HUES48 (cell line): ENCODE data around the gene BPGM.
"Not testable (repeated sequence)": the region's sequence is repeated elsewhere in the genome, so short reads cannot be mapped to it uniquely, and the experiment has no call there.

Experiments
- H3K27ac ChIP-seq: one replicate; pipeline ENCODE4 v1.7.0; 2013; ENCODE audit warnings: low read depth, low read length, inconsistent platforms
- H3K27me3 ChIP-seq: 2 replicates; pipeline ENCODE4 v1.6.1; 2013; ENCODE audit warnings: mild to moderate bottlenecking, low read length; ENCODE audit not compliant: control insufficient read depth, insufficient read depth
- H3K36me3 ChIP-seq: 2 replicates; pipeline ENCODE4 v1.6.1; 2013; ENCODE audit warnings: low read length; ENCODE audit not compliant: control insufficient read depth, insufficient read depth
- H3K4me1 ChIP-seq: 2 replicates; pipeline ENCODE4 v1.6.1; 2013; ENCODE audit warnings: mild to moderate bottlenecking, low read length; ENCODE audit not compliant: control insufficient read depth, insufficient read depth
- H3K4me3 ChIP-seq: 2 replicates; pipeline ENCODE4 v1.5.1; 2013; ENCODE audit warnings: mild to moderate bottlenecking, low read depth, low read length
- H3K9ac ChIP-seq: 2 replicates; pipeline ENCODE4 v1.6.1; 2013; ENCODE audit warnings: mild to moderate bottlenecking, low read depth, low read length, moderate library complexity
- H3K9me3 ChIP-seq: 2 replicates; pipeline ENCODE4 v1.6.1; 2013; ENCODE audit warnings: low read length; ENCODE audit not compliant: control insufficient read depth, insufficient read depth

The BPGM gene

DNA sequence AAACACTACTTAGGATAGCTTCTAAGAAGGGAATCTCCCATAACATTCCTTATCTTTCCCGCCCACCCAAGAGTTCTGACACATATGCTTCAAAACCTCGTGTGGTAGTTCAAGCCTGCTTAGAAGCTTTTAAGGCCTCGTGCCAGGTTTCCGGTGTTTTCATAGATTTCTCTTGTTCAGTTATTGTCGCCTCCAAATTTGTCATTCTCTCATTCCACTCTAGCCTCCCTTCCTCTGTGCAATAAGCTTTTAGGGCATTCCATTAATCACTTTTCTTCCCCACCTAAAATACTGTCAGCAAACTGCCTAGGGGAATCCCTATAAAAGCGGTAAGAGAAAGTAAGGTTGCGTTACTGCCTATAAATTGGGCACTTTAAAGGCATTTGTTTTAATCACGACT, 718 bp upstream of the BPGM start:
- Histone ChIP-seq H3K4me1 (peaks cover 9% of the 10 kb centered on the region), H3K27me3 (no peaks in the 10 kb centered on the region), H3K9me3 (no peaks in the 10 kb centered on the region), H3K36me3 (no peaks in the 10 kb centered on the region), H3K27ac (peak overlapping the region; percentile 7), H3K4me3 (peak overlapping the region; percentile 82), H3K9ac (peak overlapping the region; percentile 41; the same call in 1 of the 2 replicates)

DNA sequence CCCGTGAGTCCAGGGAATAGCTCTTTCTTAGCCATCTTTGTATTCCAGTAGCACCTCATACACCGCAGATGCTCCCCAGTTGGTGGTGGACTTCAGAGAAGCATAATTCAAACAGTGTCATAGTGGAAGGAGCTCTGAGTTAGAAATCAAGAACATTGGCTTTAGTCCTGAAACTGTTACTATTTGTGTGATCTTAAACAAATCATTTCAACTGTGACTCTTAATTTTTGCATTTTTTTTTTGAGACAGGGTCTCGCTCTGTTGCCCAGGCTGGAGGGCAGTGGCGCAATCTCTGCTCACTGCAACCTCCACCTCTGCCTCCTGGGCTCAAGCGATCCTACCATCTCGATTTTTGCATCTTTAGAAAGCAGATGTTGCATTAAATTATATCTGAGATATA, 1.8 kb downstream of the BPGM start:
- Histone ChIP-seq H3K36me3 (no peaks in the 10 kb centered on the region), H3K9me3 (no peaks in the 10 kb centered on the region), H3K9ac (no peak overlapping the region), H3K4me1 (peaks cover 6% of the 10 kb centered on the region), H3K27ac (no peak overlapping the region), H3K27me3 (no peaks in the 10 kb centered on the region), H3K4me3 (no peak overlapping the region)

DNA sequence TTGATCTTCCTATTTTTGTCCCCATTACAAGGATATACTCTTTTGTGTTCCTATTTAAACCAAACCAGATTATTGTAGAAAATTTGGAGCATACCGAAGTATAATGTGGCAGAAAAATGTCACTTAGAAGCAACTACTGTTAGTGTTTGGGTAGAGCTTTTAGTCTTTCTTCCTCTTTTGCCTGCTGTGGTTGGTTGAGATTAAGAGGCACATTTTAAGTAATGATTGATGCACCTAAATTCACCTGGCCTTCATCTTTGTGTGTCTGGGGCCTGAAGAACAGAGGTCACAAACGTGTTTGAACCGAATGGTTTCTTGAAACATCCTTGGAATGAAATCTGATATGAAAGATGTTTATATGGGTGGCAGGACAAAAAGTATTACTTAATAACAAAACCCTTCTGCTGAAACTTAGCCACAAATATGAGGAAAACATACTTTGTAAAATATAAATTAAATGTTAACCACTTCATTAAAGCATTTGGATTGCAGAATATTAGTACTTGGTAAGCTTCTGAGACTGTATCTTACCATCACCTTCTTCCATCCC, 2.6 kb downstream of the BPGM start:
- Histone ChIP-seq H3K27me3 (no peaks in the 10 kb centered on the region), H3K4me3 (no peak overlapping the region), H3K36me3 (no peaks in the 10 kb centered on the region), H3K9me3 (no peaks in the 10 kb centered on the region), H3K27ac (no peak overlapping the region), H3K4me1 (peaks cover 5% of the 10 kb centered on the region), H3K9ac (no peak overlapping the region)

DNA sequence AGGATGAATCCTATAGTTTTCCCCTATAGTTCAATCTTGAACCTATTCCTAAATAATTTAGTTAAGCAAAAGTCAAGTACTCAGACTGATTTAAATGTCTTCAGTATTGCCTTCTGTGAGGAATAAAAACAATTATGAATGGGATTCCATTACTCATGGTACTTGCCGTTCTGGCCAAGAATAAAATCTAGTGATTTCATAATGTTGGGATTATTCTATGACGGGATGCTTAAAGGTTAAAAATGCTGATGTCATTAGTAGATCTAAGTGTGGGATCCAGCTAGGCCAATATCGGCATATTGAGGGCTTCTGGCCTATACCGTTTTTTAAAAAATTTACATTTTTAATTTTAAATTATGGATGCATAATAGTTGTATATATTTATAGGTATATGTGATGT, 5.3 kb downstream of the BPGM start:
- Histone ChIP-seq H3K27ac (no peak overlapping the region), H3K4me3 (no peak overlapping the region), H3K36me3 (no peaks in the 10 kb centered on the region), H3K4me1 (no peaks in the 10 kb centered on the region), H3K9me3 (no peaks in the 10 kb centered on the region), H3K27me3 (no peaks in the 10 kb centered on the region), H3K9ac (no peak overlapping the region)

DNA sequence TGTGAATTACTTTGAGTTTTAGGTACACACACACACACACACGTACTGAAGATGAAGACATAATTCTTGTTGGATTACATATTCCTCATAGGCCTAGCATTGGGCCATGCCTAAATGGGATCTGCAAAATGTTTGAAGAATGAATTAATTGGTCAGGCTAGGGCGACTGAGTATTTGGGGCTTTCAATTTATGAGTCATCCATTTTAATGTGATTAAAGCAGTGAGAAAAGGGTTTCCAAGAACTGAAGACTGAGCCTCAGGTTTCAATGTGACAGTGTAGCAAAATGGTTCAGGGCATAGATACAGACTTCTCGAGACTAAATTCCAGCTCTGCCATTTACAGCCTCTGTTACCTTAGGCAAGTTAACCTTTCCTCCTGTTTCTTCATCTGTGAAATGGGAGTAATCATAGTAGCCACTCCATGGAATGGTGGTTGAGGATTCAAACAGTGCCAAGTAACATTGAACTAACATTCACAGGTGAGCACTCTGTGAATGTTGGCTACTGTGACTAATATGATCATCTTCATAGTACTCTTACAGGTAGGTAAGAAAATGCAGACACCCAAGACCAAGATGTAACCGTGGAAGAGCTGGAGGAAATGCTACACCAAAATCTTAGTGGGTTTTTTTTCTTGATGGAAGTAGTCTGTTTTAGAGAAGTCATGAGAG, 7.6 kb downstream of the BPGM start:
- Histone ChIP-seq H3K9me3 (no peaks in the 10 kb centered on the region), H3K9ac (no peak overlapping the region), H3K36me3 (no peaks in the 10 kb centered on the region), H3K27me3 (no peaks in the 10 kb centered on the region), H3K27ac (no peak overlapping the region), H3K4me3 (no peak overlapping the region), H3K4me1 (no peaks in the 10 kb centered on the region)

DNA sequence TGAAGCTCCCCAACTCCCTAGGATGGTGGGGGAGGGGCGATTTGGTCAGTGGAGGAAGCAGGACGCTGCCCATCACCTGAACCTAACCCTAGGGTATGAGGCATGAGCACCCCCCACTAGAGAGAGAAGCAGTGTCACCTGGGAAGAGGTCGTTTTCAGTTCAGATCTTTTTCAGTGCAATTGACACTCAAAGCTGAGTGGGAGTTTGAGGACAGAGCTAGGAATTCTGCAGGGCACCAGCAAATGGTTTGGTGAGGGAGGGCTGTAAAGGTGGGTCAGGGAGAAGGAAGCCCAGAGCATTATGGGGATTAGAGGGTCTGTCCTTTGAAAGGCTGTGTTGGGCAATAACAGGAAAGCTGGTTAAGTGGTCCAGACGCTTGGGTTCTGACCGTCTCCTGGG, 10.9 kb downstream of the BPGM start:
- H3K9ac ChIP-seq = no peak overlapping the region
- no peak overlapping the region for H3K4me3 ChIP-seq
- H3K27me3 ChIP-seq = no peaks in the 10 kb centered on the region
- H3K36me3 ChIP-seq = peaks cover 3% of the 10 kb centered on the region; the same call in 1 of the 2 replicates
- no peak overlapping the region for H3K27ac ChIP-seq
- no peaks in the 10 kb centered on the region for H3K4me1 ChIP-seq
- H3K9me3 ChIP-seq = no peaks in the 10 kb centered on the region

DNA sequence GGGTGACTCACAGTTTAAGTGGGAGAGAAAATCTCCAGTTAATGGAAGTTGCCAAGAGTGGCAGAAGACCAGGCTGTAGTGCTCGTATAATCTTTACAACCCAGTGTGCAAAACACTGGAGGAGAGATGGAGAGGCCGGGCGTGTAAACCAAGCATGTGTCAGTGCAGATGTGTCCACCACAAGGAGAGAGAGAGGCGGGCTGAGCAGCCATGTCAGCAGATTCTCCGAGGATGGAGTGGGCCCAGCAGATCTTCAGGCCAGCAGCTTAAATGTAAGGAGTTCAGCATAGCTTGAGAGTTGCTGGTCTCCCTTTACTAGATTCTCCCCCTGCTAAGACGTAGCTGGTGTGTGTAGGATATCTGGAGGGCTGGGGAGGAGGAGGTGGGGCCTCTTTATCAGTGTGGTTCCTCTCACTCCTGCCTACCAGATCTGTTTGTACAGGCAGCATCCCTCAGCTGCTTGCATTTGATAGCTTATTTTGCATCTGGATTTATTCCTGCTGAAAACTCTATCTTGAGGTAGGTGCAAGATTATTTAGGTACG, 13.7 kb downstream of the BPGM start:
- Histone ChIP-seq H3K4me1 (no peaks in the 10 kb centered on the region), H3K9ac (no peak overlapping the region), H3K27ac (no peak overlapping the region), H3K4me3 (no peak overlapping the region), H3K36me3 (peaks cover 7% of the 10 kb centered on the region), H3K9me3 (no peaks in the 10 kb centered on the region), H3K27me3 (no peaks in the 10 kb centered on the region)

DNA sequence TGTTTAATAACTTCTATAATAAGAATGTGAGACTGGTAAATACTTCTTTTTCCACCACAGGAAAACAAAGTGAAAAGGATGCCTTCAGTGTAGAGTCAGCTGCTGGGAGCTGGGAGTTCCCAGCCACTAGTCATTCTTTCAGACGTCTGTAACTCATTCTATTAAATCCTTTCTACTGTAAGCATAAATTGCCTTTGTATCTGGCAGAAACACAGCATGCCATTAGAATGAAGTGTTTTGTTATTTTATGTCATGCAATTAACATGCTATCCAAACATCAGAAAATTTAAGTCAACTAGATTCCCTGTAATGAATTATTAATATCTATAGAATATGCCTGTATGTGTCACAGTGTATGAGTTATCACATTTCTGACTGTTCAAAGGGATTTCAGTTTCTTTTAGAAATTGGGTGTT, 14.3 kb downstream of the BPGM start:
- Histone ChIP-seq H3K4me1 (no peaks in the 10 kb centered on the region), H3K9me3 (no peaks in the 10 kb centered on the region), H3K9ac (no peak overlapping the region), H3K4me3 (no peak overlapping the region), H3K27ac (no peak overlapping the region), H3K36me3 (peaks cover 7% of the 10 kb centered on the region), H3K27me3 (no peaks in the 10 kb centered on the region)

DNA sequence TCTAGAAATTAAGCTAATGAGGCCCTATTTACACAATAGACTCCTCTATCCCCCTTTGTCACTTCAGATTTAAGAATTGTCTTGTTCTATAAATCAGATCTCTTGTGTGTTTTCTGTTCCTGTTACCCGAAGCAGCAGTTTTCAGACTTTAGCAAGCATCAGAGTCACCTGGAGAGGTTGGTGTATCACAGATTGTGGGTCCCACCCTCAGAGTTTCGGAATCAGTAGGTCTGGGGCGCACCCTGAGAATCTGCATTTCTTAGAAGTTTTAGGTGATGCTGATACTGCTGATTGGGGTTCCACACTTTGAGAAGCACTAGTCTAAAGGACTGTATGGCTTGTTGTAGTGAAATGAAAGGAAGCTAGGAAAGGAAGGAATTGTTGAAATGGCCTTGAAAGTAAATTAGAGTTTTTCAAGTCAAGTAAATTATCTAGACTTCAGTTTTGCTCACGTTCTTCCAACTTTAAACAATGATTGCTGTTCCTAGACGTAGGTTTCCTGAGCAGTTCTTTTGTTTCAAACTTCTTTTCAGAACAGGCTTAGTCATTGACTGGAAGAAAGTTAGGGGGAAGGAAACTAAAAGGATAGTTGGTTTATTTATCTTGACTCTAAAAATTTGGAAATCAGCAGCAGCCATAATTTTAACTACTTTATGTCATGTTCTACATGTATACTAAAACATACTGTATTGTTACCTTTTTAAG, 15.7 kb downstream of the BPGM start:
- Histone ChIP-seq H3K9ac (no peak overlapping the region), H3K27ac (no peak overlapping the region), H3K4me1 (no peaks in the 10 kb centered on the region)

DNA sequence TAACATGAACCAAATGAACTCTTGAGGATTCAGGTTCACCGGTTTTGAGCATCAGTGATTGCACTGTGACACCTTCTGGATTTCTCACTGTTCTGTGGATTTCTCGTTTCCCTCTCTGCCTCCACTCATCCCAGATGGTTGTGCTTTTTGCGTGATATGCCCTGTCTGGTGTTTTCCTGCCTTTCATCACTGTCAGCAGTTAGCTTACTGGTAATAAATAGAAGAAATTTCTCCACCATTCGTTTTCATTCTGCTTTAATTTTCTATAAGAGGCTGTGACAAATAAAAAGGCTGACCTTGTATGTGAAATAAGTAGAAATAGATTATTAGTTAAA, 16.2 kb downstream of the BPGM start:
- Histone ChIP-seq H3K9ac (no peak overlapping the region), H3K9me3 (no peaks in the 10 kb centered on the region), H3K27me3 (no peaks in the 10 kb centered on the region), H3K4me3 (no peak overlapping the region), H3K4me1 (no peaks in the 10 kb centered on the region), H3K27ac (no peak overlapping the region), H3K36me3 (peaks cover 7% of the 10 kb centered on the region)

More for the DNA sequence above, 15.7 kb downstream of the BPGM start:
- no peak overlapping the region for H3K4me3 ChIP-seq
- H3K36me3 ChIP-seq = peaks cover 7% of the 10 kb centered on the region
- no peaks in the 10 kb centered on the region for H3K27me3 ChIP-seq
- no peaks in the 10 kb centered on the region for H3K9me3 ChIP-seq

DNA sequence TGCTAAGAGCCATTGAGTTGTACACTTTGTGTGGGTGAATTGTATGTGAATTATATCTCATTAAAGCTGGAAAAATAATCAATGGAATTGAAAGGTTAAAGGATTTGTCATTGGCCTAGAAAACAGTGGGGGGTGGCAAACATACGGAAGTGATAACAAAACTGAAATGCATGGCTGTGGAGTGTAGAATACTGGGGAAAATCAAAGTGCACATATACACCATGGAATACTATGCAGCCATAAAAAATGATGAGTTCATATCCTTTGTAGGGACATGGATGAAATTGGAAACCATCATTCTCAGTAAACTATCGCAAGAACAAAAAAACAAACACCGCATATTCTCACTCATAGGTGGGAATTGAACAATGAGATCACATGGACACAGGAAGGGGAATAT, 18.4 kb downstream of the BPGM start:
- not testable (repeated sequence) for H3K27ac ChIP-seq, H3K27me3 ChIP-seq, H3K36me3 ChIP-seq

More for the DNA sequence above, 18.4 kb downstream of the BPGM start:
- peaks cover 12% of the 10 kb centered on the region for H3K4me1 ChIP-seq
- not testable (repeated sequence) for H3K4me3 ChIP-seq, H3K9me3 ChIP-seq, H3K9ac ChIP-seq
